Tibial nerve (tissue), 4 donors: ENCODE measurements around the gene ALK.

Experiments
- CTCF ChIP-seq, 5 experiments: fragments of 200-600 bp in 3 of 5; fragments of 450-650 bp in 2 of 5; sonication (generic) in 3 of 5; IDR thresholded peaks; one replicate each; pipeline ENCODE4 v1.5.1; 2016 to 2019; ENCODE audit warnings: antibody characterized with exemption in 5 of 5, mild to moderate bottlenecking in 3 of 5, moderate library complexity in 2 of 5
- EP300 ChIP-seq, 2 donors: sonication (generic); formaldehyde crosslinking; IDR thresholded peaks; one replicate each; pipeline ENCODE4 v1.6.1; 2017; ENCODE audit warnings: antibody characterized with exemption in 2 of 2, mild to moderate bottlenecking in 1 of 2
- POLR2A ChIP-seq, 2 donors: fragments of 450-650 bp; IDR thresholded peaks; one replicate each; pipeline ENCODE4 v1.6.1; 2017; ENCODE audit warnings: antibody characterized with exemption in 2 of 2, mild to moderate bottlenecking in 2 of 2, moderate library complexity in 2 of 2

GRCh38 chr2:29532436-29532835 lies 388.9 kb downstream of the ALK start:
- TF ChIP-seq POLR2A (IDR thresholded peaks at IDR 0.05) = no peak
- TF ChIP-seq EP300 (IDR thresholded peaks at IDR 0.05) = no peak
- no peak for TF ChIP-seq CTCF (IDR thresholded peaks at IDR 0.05)
